GM19463 (cell line): Measurements from ENCODE around the gene PRKG1.
A peak's percentile ranks its signal among the peaks of the same experiment; 100 is the strongest.

Experiments used
- ATAC-seq: cut with Tn5 transposase; IDR thresholded peaks from one replicate; pipeline ENCODE4 v1.9.1; 2021; ENCODE audit warnings: mild to moderate bottlenecking, moderate library complexity; ENCODE audit not compliant: unreplicated experiment

The PRKG1 gene

GRCh38 chr10:52257692-52258075, 1183.4 kb downstream of the PRKG1 start:
- ATAC-seq: peak; percentile 53

GRCh38 chr10:52258799-52259425, 1184.6 kb downstream of the PRKG1 start:
- ATAC-seq: no peak

- ATAC-seq: no peak
Observed at GRCh38 chr10:52259426-52259812, 1185.1 kb downstream of the PRKG1 start.

GRCh38 chr10:52261362-52261761, 1187.1 kb downstream of the PRKG1 start:
- no peak for ATAC-seq

- ATAC-seq: no peak
Observed at GRCh38 chr10:52265131-52265926, 1191.0 kb downstream of the PRKG1 start.

- ATAC-seq: no peak
Observed at GRCh38 chr10:52266858-52267257, 1192.6 kb downstream of the PRKG1 start.

GRCh38 chr10:52268790-52269189, 1194.5 kb downstream of the PRKG1 start:
- ATAC-seq: no peak

- ATAC-seq: no peak
Observed at GRCh38 chr10:52269233-52269632, 1194.9 kb downstream of the PRKG1 start.

- no peak for ATAC-seq
Observed at GRCh38 chr10:52276163-52276562, 1201.9 kb downstream of the PRKG1 start.

- ATAC-seq: no peak
Observed at GRCh38 chr10:52276986-52277385, 1202.7 kb downstream of the PRKG1 start.

GRCh38 chr10:52279546-52279945, 1205.3 kb downstream of the PRKG1 start:
- no peak for ATAC-seq

- no peak for ATAC-seq
Observed at GRCh38 chr10:52280051-52280450, 1205.8 kb downstream of the PRKG1 start.

- ATAC-seq: no peak
Observed at GRCh38 chr10:52283174-52283573, 1208.9 kb downstream of the PRKG1 start.

- peak; percentile 79 for ATAC-seq
Observed at GRCh38 chr10:52284416-52285013, 1210.2 kb downstream of the PRKG1 start.

GRCh38 chr10:52287866-52288265, 1213.6 kb downstream of the PRKG1 start:
- no peak for ATAC-seq

GRCh38 chr10:52297747-52298146, 1223.5 kb downstream of the PRKG1 start:
- ATAC-seq: no peak

- ATAC-seq: no peak
Observed at GRCh38 chr10:52300599-52301277, 1226.5 kb downstream of the PRKG1 start.

GRCh38 chr10:52308251-52309031, 1234.2 kb downstream of the PRKG1 start:
- ATAC-seq: peak; percentile 75

- ATAC-seq: no peak
Observed at GRCh38 chr10:52312942-52313255, 1238.6 kb downstream of the PRKG1 start.

GRCh38 chr10:52313256-52313932, 1239.1 kb downstream of the PRKG1 start:
- no peak for ATAC-seq
